A549 (cell line): ENCODE data around the gene PARP8. TPM values are rescaled to one million over a fixed set of nuclear protein-coding genes. Genes with fewer than 3 reads are reported as not detected.

ENCODE experiments used
- ATAC-seq, 2 experiments: fragments of 200-7000 bp in 1 of 2; fragments of >200 bp in 1 of 2; cut with Nextera tagmentation in 1 of 2; cut with Tn5 transposase in 1 of 2; 3 replicates each; pipeline versions ENCODE4 v1.8.0 to v1.9.1; 2018 to 2020; ENCODE audit warnings: mild to moderate bottlenecking in 1 of 2, moderate library complexity in 1 of 2
- CTCF ChIA-PET: fragments of 300-600 bp; sonication (Branson Sonifier 250); formaldehyde crosslinking; extraction: SDS; loops from one replicate; lab custom pipeline; 2021; ENCODE audit warnings: antibody characterized with exemption, inconsistent platforms; lab: Yijun Ruan, JAX
- POLR2A ChIA-PET: fragments of 350-600 bp; formaldehyde crosslinking; extraction: SDS; loops from one replicate; lab custom pipeline; 2021; ENCODE audit warnings: antibody characterized with exemption, inconsistent platforms; lab: Yijun Ruan, JAX
- DNase-seq, 2 experiments: peaks; one replicate each; pipeline versions ENCODE4 v3.0.0 to v3.0.0-alpha.2; 2011 to 2016; ENCODE audit warnings: low read depth in 1 of 2, low spot score in 1 of 2
- FAIRE-seq: peaks from 2 replicates; lab custom pipeline; 2011; peaks lifted over from hg19 to GRCh38; lab: Jason Lieb, UNC
- H3K27ac ChIP-seq, 2 experiments: fragments of >200 bp; sonication (Bioruptor Twin); formaldehyde crosslinking; 3 replicates each; pipeline ENCODE4 v1.5.1; 2016 to 2017
- H3K4me1 ChIP-seq: fragments of >200 bp; sonication (Bioruptor Twin); formaldehyde crosslinking; 3 replicates; pipeline ENCODE4 v1.6.1; 2016
- H3K4me2 ChIP-seq: fragments of >200 bp; sonication (Bioruptor Twin); formaldehyde crosslinking; 3 replicates; pipeline ENCODE4 v1.6.1; 2016
- H3K4me3 ChIP-seq: fragments of >200 bp; sonication (Bioruptor Twin); formaldehyde crosslinking; 3 replicates; pipeline ENCODE4 v1.5.1; 2016
- H3K9me3 ChIP-seq: fragments of >200 bp; sonication (Bioruptor Twin); formaldehyde crosslinking; 3 replicates; pipeline ENCODE4 v1.6.1; 2016
- CEBPB ChIP-seq, 2 experiments: fragments of >200 bp in 1 of 2; sonication (Bioruptor Twin) in 1 of 2; formaldehyde crosslinking in 1 of 2; IDR thresholded peaks; 2 replicates each; pipeline ENCODE4 v1.6.1; 2012 to 2016
- EHF ChIP-seq: fragments of 250-450 bp; sonication (Bioruptor Pico); IDR thresholded peaks from 2 replicates; pipeline ENCODE4 v1.5.0; 2020; ENCODE audit warnings: mild to moderate bottlenecking
- FOXS1 ChIP-seq: fragments of 250-450 bp; sonication (Bioruptor Pico); IDR thresholded peaks from 2 replicates; pipeline ENCODE4 v1.5.0; 2020; ENCODE audit warnings: mild to moderate bottlenecking, moderate library complexity
- GATA3 ChIP-seq: IDR thresholded peaks from 2 replicates; pipeline ENCODE4 v1.6.1; 2012; ENCODE audit warnings: borderline replicate concordance
- HOXB5 ChIP-seq: fragments of 250-450 bp; sonication (Bioruptor Pico); IDR thresholded peaks from 2 replicates; pipeline ENCODE4 v1.5.0; 2020; ENCODE audit warnings: mild to moderate bottlenecking, moderate library complexity
- JUN ChIP-seq, 2 experiments: fragments of >200 bp; sonication (Bioruptor Twin); formaldehyde crosslinking; IDR thresholded peaks; 2 replicates in 1 of 2; 3 replicates in 1 of 2; pipeline ENCODE4 v1.6.1; 2016 to 2017
- MAZ ChIP-seq: fragments of 150-350 bp; IDR thresholded peaks from 2 replicates; pipeline ENCODE4 v1.6.1; 2014; ENCODE audit warnings: antibody characterized with exemption, low read depth, low read length, borderline replicate concordance
- NFE2L2 ChIP-seq: fragments of 150-350 bp; conservative IDR thresholded peaks from 2 replicates; pipeline ENCODE4 v1.6.1; 2014; ENCODE audit warnings: low read length
- NPAS2 ChIP-seq: fragments of 250-450 bp; sonication (Bioruptor Pico); IDR thresholded peaks from 2 replicates; pipeline ENCODE4 v1.8.0; 2022; ENCODE audit warnings: mild to moderate bottlenecking, moderate library complexity, borderline replicate concordance
- NR3C1 ChIP-seq: fragments of >200 bp; sonication (Bioruptor Twin); formaldehyde crosslinking; IDR thresholded peaks from 3 replicates; pipeline ENCODE4 v1.6.1; 2017
- PBX3 ChIP-seq: IDR thresholded peaks from 2 replicates; pipeline ENCODE4 v1.6.1; 2012
- POLR2A ChIP-seq: IDR thresholded peaks from 2 replicates; pipeline ENCODE4 v1.6.1; 2012; ENCODE audit warnings: mild to moderate bottlenecking, low read length
- RAD21 ChIP-seq, 2 experiments: fragments of >200 bp in 1 of 2; sonication (Bioruptor Twin) in 1 of 2; formaldehyde crosslinking in 1 of 2; IDR thresholded peaks in 1 of 2; conservative IDR thresholded peaks in 1 of 2; 2 replicates in 1 of 2; 3 replicates in 1 of 2; pipeline ENCODE4 v1.6.1; 2012 to 2018; ENCODE audit warnings: inconsistent platforms in 1 of 2
- RARB ChIP-seq: fragments of 250-450 bp; sonication (Bioruptor Pico); IDR thresholded peaks from 2 replicates; pipeline ENCODE4 v1.8.0; 2021; ENCODE audit warnings: mild to moderate bottlenecking, moderate library complexity
- RFX5 ChIP-seq: fragments of 450-650 bp; IDR thresholded peaks from 2 replicates; pipeline ENCODE4 v1.7.1; 2014; ENCODE audit warnings: antibody characterized with exemption, mild to moderate bottlenecking, moderate library complexity
- RNF2 ChIP-seq: fragments of 200-600 bp; sonication (generic); IDR thresholded peaks from 2 replicates; pipeline ENCODE4 v1.6.1; 2016; ENCODE audit warnings: low read depth, mild to moderate bottlenecking, antibody characterized with exemption, moderate library complexity, borderline replicate concordance
- ZC3H11A ChIP-seq: fragments of 450-650 bp; IDR thresholded peaks from 2 replicates; pipeline ENCODE4 v1.6.1; 2014; ENCODE audit warnings: antibody characterized with exemption, mild to moderate bottlenecking
- WGBS: methylation state at CpG from one replicate; pipeline ENCODE4 v1.1.6; 2017; ENCODE audit errors: missing lambda C conversion rate; 5-methylcytosine and 5-hydroxymethylcytosine counted together
- polyA plus RNA-seq, 4 experiments: library from polyadenylated mRNA; depleted of rRNA in 3 of 4; stranded (reverse); fragments of >200 nt; fragmentation: RNase III in 1 of 4; extraction: RNeasy Plus Mini Kit Qiagen cat#74134 plus additional on column Dnase treatment in 1 of 4; gene quantifications; 2 replicates in 3 of 4; 3 replicates in 1 of 4; pipeline ENCODE4 v1.2.3, GENCODE V29; 2011 to 2017
- TF ChIP-seq, protein P1 (sequence below): IDR thresholded peaks from 2 replicates; pipeline ENCODE4 v1.6.1; 2012
- TF ChIP-seq, protein P2 (sequence below): fragments of >200 bp; sonication (Bioruptor Twin); formaldehyde crosslinking; IDR thresholded peaks from 2 replicates; pipeline ENCODE4 v1.6.1; 2016
- TF ChIP-seq, protein P3 (sequence below): fragments of 250-450 bp; sonication (Bioruptor Pico); IDR thresholded peaks from 2 replicates; pipeline ENCODE4 v1.5.0; 2020; ENCODE audit warnings: low read depth, mild to moderate bottlenecking, moderate library complexity
- TF ChIP-seq, protein P4 (sequence below): fragments of >200 bp; sonication (Bioruptor Twin); formaldehyde crosslinking; IDR thresholded peaks from 3 replicates; pipeline ENCODE4 v1.5.1; 2016
- TF ChIP-seq, protein P5 (sequence below): fragments of 200-600 bp; sonication (generic); IDR thresholded peaks from 2 replicates; pipeline ENCODE4 v1.6.1; 2016; ENCODE audit warnings: antibody characterized with exemption, mild to moderate bottlenecking, moderate library complexity

PARP8 gene
- polyA plus RNA-seq, 2 of the 4 experiments (the other 2 are of a cell fraction) = 0.01 to 0.48 TPM

- no peak for DNase-seq
- POLR2A ChIA-PET = interaction anchor here (0.7 kb wide), 1 partner anchor 425 kb away, joined by 3 read pairs; the partner anchor contains the start of gene EMB
- 0% methylated on average over 1 of the region's 1 CpG for WGBS
- no peak for TF ChIP-seq NPAS2 (CRISPR knock-in tag)
- TF ChIP-seq RFX5 = no peak
- TF ChIP-seq JUN (IDR thresholded peaks at IDR 0.05) = no peak
- no peak for TF ChIP-seq GATA3
- no peak for TF ChIP-seq HOXB5 (CRISPR knock-in tag)
- TF ChIP-seq, all 56 proteins: peak for 0
- Histone ChIP-seq H3K9me3 (no peaks in the 10 kb centered on the region), H3K4me1 (no peaks in the 10 kb centered on the region), H3K4me3 (no peak overlapping the region), H3K27ac (no peak overlapping the region), H3K4me2 (no peak overlapping the region)
- ATAC-seq (no peak), FAIRE-seq (no peak)
- CTCF ChIA-PET = no interaction called here
Observed at GRCh38 chr5:50866415-50866814, 200.0 kb downstream of the PARP8 start.

DNA sequence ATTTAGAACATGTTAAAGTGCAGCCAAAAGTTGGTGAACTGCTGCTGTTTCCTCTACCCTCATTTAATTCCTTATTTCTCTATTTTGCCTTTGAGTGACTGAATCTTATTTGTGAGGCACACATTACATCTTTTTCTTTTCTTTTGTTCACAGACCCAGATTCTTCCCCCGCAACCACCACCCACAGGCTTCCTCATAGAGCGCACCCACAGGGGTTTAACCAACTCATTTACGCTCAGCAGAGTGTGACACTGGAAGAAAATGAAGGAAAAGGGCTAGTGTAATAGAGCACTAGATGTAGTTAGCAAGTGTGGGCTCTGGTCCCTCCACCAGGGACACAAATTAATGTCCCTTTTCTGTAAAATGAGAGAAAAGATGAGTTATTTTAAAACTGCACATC lies 200.7 kb downstream of the PARP8 start:
- H3K9me3 ChIP-seq = no peaks in the 10 kb centered on the region
- no peak for FAIRE-seq
- no peak overlapping the region for H3K4me3 ChIP-seq
- H3K27ac ChIP-seq = no peak overlapping the region
- TF ChIP-seq ZC3H11A (no peak), MAZ (no peak), GATA3 (no peak), EHF (CRISPR knock-in tag) (no peak), PBX3 (no peak), NFE2L2 (no peak), POLR2A (no peak)
- TF ChIP-seq, protein P1, sequence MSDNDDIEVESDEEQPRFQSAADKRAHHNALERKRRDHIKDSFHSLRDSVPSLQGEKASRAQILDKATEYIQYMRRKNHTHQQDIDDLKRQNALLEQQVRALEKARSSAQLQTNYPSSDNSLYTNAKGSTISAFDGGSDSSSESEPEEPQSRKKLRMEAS = no peak
- TF ChIP-seq, protein P2, sequence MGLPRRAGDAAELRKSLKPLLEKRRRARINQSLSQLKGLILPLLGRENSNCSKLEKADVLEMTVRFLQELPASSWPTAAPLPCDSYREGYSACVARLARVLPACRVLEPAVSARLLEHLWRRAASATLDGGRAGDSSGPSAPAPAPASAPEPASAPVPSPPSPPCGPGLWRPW = no peak
- TF ChIP-seq, protein P3, sequence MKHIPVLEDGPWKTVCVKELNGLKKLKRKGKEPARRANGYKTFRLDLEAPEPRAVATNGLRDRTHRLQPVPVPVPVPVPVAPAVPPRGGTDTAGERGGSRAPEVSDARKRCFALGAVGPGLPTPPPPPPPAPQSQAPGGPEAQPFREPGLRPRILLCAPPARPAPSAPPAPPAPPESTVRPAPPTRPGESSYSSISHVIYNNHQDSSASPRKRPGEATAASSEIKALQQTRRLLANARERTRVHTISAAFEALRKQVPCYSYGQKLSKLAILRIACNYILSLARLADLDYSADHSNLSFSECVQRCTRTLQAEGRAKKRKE = no peak
- ChIA-PET POLR2A (no interaction called here), CTCF (no interaction called here)
- H3K4me1 ChIP-seq = no peaks in the 10 kb centered on the region
- no peak overlapping the region for H3K4me2 ChIP-seq
- 12% methylated on average over 3 of the region's 3 CpGs for WGBS
- ATAC-seq = no peak
- no peak for DNase-seq

DNA sequence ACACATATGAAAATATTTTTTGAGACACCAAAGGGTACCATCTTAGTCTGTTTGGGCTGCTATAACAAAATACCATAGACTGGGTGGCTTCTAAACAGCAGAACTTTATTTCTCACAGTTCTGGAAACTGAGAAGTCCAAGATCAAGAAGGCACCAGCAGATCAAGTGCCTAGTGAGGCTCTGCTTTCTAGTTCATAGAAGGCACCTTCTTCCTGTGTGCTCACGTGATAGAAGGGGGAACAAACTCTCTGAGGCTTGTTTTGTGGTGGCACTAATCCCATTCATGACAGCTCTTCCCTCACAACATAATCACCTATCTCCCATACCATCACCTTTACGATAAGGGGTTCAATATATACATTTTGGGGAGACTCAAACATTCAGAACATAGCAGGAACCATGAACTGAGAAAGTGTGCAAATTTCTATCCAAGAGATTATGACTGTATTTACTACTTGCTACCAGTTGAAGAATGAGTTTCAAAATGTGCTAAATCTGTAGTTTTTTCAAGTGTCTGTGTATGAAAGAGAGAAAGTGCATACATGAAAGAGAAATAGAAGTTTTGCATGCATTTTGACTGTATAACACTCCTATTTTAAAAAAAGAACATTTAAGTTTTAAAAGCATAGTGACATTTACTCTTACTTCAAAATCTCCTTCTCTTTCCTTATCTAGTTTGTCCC lies 207.3 kb downstream of the PARP8 start:
- no peaks in the 10 kb centered on the region for H3K4me1 ChIP-seq
- TF ChIP-seq RARB (no peak), NFE2L2 (no peak), NR3C1 (no peak), JUN (IDR thresholded peaks at IDR 0.05) (no peak), FOXS1 (CRISPR knock-in tag) (no peak), CEBPB (IDR thresholded peaks at IDR 0.05) (no peak), RNF2 (no peak), RAD21 (conservative IDR thresholded peaks at IDR 0.05 in 1 of 2, IDR thresholded peaks at IDR 0.05 in 1 of 2) (no peak), EHF (CRISPR knock-in tag) (no peak), HOXB5 (CRISPR knock-in tag) (no peak)
- TF ChIP-seq, protein P4, sequence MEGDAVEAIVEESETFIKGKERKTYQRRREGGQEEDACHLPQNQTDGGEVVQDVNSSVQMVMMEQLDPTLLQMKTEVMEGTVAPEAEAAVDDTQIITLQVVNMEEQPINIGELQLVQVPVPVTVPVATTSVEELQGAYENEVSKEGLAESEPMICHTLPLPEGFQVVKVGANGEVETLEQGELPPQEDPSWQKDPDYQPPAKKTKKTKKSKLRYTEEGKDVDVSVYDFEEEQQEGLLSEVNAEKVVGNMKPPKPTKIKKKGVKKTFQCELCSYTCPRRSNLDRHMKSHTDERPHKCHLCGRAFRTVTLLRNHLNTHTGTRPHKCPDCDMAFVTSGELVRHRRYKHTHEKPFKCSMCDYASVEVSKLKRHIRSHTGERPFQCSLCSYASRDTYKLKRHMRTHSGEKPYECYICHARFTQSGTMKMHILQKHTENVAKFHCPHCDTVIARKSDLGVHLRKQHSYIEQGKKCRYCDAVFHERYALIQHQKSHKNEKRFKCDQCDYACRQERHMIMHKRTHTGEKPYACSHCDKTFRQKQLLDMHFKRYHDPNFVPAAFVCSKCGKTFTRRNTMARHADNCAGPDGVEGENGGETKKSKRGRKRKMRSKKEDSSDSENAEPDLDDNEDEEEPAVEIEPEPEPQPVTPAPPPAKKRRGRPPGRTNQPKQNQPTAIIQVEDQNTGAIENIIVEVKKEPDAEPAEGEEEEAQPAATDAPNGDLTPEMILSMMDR = no peak
- TF ChIP-seq, protein P5, sequence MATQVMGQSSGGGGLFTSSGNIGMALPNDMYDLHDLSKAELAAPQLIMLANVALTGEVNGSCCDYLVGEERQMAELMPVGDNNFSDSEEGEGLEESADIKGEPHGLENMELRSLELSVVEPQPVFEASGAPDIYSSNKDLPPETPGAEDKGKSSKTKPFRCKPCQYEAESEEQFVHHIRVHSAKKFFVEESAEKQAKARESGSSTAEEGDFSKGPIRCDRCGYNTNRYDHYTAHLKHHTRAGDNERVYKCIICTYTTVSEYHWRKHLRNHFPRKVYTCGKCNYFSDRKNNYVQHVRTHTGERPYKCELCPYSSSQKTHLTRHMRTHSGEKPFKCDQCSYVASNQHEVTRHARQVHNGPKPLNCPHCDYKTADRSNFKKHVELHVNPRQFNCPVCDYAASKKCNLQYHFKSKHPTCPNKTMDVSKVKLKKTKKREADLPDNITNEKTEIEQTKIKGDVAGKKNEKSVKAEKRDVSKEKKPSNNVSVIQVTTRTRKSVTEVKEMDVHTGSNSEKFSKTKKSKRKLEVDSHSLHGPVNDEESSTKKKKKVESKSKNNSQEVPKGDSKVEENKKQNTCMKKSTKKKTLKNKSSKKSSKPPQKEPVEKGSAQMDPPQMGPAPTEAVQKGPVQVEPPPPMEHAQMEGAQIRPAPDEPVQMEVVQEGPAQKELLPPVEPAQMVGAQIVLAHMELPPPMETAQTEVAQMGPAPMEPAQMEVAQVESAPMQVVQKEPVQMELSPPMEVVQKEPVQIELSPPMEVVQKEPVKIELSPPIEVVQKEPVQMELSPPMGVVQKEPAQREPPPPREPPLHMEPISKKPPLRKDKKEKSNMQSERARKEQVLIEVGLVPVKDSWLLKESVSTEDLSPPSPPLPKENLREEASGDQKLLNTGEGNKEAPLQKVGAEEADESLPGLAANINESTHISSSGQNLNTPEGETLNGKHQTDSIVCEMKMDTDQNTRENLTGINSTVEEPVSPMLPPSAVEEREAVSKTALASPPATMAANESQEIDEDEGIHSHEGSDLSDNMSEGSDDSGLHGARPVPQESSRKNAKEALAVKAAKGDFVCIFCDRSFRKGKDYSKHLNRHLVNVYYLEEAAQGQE = no peak
- TF ChIP-seq, all 56 proteins: peak for 0
- DNase-seq (no peak), ATAC-seq (no peak), FAIRE-seq (no peak)
- no peak overlapping the region for H3K4me3 ChIP-seq
- ChIA-PET CTCF (no interaction called here), POLR2A (no interaction called here)
- WGBS = 4% methylated on average over 2 of the region's 2 CpGs
- no peaks in the 10 kb centered on the region for H3K9me3 ChIP-seq
- no peak overlapping the region for H3K4me2 ChIP-seq
- H3K27ac ChIP-seq = no peak overlapping the region
